ENCODE data around the gene SECISBP2.

The SECISBP2 gene

DNA sequence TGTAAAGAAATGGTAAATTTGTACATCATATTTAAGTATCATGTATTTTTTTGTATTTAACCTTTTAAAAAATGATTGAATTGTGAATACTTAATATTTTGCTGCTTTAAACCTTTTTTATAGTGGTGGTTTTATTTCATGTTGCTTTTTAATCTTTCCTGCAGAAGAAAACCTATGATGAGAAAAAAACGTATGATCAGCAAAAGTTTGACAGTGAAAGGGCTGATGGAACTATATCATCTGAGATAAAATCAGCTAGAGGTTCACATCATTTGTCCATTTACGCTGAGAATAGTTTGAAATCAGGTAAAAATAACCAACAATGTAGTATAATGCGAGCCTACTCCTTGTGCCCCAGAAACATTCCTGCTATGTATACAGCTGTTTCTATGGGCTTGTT is 7.4 kb downstream of the SECISBP2 start:
- DNase-seq (ENCODE audit: low read depth): no peak
- TF ChIP-seq, protein P1, sequence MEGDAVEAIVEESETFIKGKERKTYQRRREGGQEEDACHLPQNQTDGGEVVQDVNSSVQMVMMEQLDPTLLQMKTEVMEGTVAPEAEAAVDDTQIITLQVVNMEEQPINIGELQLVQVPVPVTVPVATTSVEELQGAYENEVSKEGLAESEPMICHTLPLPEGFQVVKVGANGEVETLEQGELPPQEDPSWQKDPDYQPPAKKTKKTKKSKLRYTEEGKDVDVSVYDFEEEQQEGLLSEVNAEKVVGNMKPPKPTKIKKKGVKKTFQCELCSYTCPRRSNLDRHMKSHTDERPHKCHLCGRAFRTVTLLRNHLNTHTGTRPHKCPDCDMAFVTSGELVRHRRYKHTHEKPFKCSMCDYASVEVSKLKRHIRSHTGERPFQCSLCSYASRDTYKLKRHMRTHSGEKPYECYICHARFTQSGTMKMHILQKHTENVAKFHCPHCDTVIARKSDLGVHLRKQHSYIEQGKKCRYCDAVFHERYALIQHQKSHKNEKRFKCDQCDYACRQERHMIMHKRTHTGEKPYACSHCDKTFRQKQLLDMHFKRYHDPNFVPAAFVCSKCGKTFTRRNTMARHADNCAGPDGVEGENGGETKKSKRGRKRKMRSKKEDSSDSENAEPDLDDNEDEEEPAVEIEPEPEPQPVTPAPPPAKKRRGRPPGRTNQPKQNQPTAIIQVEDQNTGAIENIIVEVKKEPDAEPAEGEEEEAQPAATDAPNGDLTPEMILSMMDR (IDR thresholded peaks at IDR 0.05; ENCODE audit: low read depth, low read length): no peak
- TF ChIP-seq, protein P2, sequence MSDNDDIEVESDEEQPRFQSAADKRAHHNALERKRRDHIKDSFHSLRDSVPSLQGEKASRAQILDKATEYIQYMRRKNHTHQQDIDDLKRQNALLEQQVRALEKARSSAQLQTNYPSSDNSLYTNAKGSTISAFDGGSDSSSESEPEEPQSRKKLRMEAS (IDR thresholded peaks at IDR 0.05; ENCODE audit: low read depth, low read length): no peak
- TF ChIP-seq MYC (IDR thresholded peaks at IDR 0.05; ENCODE audit: low read depth, low read length) (no peak), POLR2A (IDR thresholded peaks at IDR 0.05; ENCODE audit: extremely low read depth, insufficient read length) (no peak)
- no peak overlapping the region for H3K4me3 ChIP-seq (ENCODE audit: low read depth, low read length)

DNA sequence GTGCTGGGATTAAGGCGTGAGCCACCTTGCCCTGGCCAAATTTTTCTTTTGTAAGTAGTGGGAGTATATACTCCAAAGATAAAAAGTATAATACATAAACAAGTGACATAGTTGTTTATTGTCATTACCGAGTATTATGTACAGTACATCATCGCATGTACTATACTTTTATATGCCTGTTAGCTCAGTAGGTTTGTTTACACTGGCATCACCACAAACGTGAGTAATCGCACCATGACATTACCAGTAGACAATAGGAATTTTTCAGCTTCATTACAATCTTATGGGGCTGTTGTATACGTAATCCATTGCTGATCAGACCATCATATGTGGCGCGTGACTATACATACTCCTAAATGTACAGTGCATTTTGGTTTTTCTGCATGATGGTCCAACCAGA is 9.8 kb downstream of the SECISBP2 start:
- DNase-seq (ENCODE audit: low read depth): no peak
- no peak overlapping the region for H3K4me3 ChIP-seq (ENCODE audit: low read depth, low read length)
- TF ChIP-seq MYC (IDR thresholded peaks at IDR 0.05; ENCODE audit: low read depth, low read length) (no peak), POLR2A (IDR thresholded peaks at IDR 0.05; ENCODE audit: extremely low read depth, insufficient read length) (no peak)
- TF ChIP-seq, protein P1 (IDR thresholded peaks at IDR 0.05; ENCODE audit: low read depth, low read length): no peak
- TF ChIP-seq, protein P2 (IDR thresholded peaks at IDR 0.05; ENCODE audit: low read depth, low read length): no peak

DNA sequence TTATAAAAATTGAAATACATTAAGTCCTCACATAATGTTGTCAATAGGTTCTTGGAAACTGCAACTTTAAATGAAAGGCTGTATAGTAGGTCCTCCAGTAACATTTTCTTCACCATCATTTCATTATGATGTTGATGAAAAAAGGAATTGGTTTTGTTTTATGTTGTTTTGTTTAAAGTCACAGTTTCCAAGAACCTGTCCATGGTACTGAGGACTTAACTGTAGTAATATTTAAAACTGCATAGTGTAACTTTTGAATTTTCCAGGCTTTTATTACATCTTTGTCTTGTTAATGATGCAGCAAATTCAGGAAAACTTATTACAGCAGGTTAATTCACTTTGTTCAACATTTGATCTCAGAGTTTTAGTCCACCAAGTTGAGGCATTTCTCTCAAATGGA is 11.6 kb downstream of the SECISBP2 start:
- TF ChIP-seq POLR2A (IDR thresholded peaks at IDR 0.05; ENCODE audit: extremely low read depth, insufficient read length) (no peak), MYC (IDR thresholded peaks at IDR 0.05; ENCODE audit: low read depth, low read length) (no peak)
- no peak overlapping the region for H3K4me3 ChIP-seq (ENCODE audit: low read depth, low read length)
- DNase-seq (ENCODE audit: low read depth): no peak

DNA sequence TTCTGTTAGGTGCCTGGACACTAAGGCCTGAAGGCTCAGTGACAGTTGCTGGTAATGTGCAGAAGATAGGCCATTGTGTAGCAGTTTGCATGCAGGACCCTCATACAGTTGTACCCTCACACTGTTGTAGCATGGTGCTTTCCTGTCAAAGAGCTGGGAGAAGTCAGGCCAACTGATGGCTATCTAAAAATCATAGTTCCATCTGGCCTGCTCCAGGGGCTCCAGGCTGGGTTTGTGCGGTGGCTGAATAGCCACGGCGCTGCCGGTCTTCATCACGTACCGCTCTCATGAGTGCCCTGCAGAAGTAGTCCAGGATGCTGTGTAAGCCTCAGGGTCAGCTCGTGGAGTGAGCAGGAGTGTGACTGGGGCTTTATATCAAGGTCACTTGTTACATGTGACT is 12.2 kb downstream of the SECISBP2 start:
- no peak for DNase-seq (ENCODE audit: low read depth)
- H3K4me3 ChIP-seq (ENCODE audit: low read depth, low read length): no peak overlapping the region
- TF ChIP-seq, protein P1 (IDR thresholded peaks at IDR 0.05; ENCODE audit: low read depth, low read length): no peak
- TF ChIP-seq MYC (IDR thresholded peaks at IDR 0.05; ENCODE audit: low read depth, low read length) (no peak), POLR2A (IDR thresholded peaks at IDR 0.05; ENCODE audit: extremely low read depth, insufficient read length) (no peak)
- TF ChIP-seq, protein P2 (IDR thresholded peaks at IDR 0.05; ENCODE audit: low read depth, low read length): no peak

DNA sequence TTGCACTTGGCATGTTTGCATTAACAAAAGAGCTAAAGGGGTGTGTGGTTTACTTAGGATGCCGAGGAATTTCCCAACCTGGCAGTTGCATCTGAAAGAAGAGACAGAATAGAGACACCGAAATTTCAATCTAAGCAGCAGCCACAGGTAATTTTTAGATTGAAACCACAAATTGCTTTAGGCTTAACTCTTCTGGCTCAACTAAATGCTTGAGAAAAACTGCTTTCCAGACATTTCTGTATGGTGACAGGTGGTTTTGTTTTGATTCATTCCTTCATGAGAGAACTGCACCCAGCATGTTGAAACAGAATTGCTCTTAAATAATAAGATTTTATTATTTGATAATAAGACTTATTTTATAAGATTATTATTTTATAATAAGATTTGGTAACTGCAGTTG is 21.5 kb downstream of the SECISBP2 start:
- H3K4me3 ChIP-seq (ENCODE audit: low read depth, low read length): no peak overlapping the region
- TF ChIP-seq POLR2A (IDR thresholded peaks at IDR 0.05; ENCODE audit: extremely low read depth, insufficient read length): no peak
- TF ChIP-seq, protein P2 (IDR thresholded peaks at IDR 0.05; ENCODE audit: low read depth, low read length): no peak
- DNase-seq (ENCODE audit: low read depth): no peak

DNA sequence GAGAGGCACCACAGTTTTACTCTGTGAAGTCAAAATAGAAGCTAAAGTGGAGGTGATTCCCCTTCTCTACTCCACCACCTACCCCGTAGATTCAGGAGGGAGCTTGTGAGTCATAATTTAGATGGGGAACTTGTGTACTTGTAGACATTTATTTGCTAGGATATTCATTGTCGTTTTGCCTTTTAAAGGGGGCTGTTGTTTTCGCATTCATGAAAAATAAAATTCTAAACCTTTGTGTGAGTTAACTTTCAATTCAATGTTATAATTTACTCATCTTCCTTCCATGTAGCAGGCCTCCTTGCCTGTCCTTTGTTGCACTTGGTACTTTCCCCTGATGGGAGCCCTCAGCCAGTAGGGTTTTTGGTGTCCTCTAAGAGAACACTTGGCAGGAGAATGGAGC is 22.0 kb downstream of the SECISBP2 start:
- DNase-seq (ENCODE audit: low read depth): no peak
- no peak overlapping the region for H3K4me3 ChIP-seq (ENCODE audit: low read depth, low read length)

More for the DNA sequence above, 22.0 kb downstream of the SECISBP2 start:
- TF ChIP-seq, protein P1 (IDR thresholded peaks at IDR 0.05; ENCODE audit: low read depth, low read length): no peak
- TF ChIP-seq, protein P2 (IDR thresholded peaks at IDR 0.05; ENCODE audit: low read depth, low read length): no peak
- no peak for TF ChIP-seq MYC (IDR thresholded peaks at IDR 0.05; ENCODE audit: low read depth, low read length)
- TF ChIP-seq POLR2A (IDR thresholded peaks at IDR 0.05; ENCODE audit: extremely low read depth, insufficient read length): no peak

All from NB4 (cell line).